ENCODE measurements around the gene SEC22B.
"Not testable (repeated sequence)": the region's sequence is repeated elsewhere in the genome, so short reads cannot be mapped to it uniquely, and the experiment has no call there.

- not testable (repeated sequence) for TF ChIP-seq CTCF (conservative IDR thresholded peaks at IDR 0.05 in 1 of 2, IDR thresholded peaks at IDR 0.05 in 1 of 2; ENCODE audit: extremely low read depth in 1 of 2, insufficient read depth in 1 of 2, low read depth in 1 of 2, low read length in 2 of 2); EZH2 (IDR thresholded peaks at IDR 0.05; ENCODE audit: borderline replicate concordance, low read length)
Measured at GRCh38 chr1:120158086-120158485, 18.2 kb downstream of the SEC22B start.
